HG03565 (cell line): ENCODE results near the gene CDX2.
"Not testable (repeated sequence)": the region's sequence is repeated elsewhere in the genome, so short reads cannot be mapped to it uniquely, and the experiment has no call there.

ENCODE experiments used
- ATAC-seq: cut with Tn5 transposase; IDR thresholded peaks from one replicate; pipeline ENCODE4 v1.9.1; 2021; ENCODE audit warnings: mild to moderate bottlenecking, moderate library complexity; ENCODE audit not compliant: unreplicated experiment

Gene CDX2

DNA sequence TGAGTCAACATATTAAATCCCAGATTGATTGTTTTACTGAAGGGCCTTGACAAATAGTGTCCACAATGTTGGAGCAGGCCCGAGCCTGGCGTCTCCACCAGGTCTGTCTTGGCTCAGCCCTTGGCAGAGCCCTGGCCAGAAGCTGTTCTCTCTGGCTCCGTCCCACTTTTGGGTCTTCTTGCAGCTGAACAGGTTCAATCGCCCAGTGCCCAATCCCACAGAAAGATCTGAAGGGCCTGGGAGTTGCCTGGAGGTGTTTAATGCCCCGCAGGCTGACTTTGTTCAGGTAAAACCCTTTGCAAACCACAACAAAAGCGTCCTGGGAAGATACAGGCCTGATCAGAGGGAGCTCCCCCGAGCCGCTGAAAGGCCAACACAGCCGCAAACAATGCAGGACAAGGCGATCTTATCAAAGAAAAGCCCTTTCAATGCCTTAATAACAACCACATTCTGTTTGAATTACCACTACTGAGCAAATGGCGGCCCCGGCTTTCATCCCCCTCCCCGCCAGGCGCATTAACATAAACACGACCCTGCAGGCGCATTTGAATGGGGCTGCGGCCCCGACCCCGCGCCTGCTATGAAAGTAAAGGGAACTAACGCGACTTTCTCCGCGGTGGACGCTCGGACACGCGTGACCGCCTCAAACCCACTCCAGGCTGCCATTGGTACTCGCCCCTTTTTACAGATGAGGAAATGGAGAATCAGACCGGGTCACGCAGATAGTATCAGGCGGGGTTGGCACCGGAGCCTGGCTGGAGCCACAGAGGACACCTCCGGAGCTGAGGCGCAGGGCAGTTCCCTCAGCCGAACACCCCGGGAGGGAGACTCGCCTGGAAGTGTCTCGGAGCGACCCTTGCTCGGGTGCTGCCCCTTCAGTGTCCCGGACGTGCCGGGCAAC is 3.1 kb downstream of the CDX2 start:
- no peak for ATAC-seq

DNA sequence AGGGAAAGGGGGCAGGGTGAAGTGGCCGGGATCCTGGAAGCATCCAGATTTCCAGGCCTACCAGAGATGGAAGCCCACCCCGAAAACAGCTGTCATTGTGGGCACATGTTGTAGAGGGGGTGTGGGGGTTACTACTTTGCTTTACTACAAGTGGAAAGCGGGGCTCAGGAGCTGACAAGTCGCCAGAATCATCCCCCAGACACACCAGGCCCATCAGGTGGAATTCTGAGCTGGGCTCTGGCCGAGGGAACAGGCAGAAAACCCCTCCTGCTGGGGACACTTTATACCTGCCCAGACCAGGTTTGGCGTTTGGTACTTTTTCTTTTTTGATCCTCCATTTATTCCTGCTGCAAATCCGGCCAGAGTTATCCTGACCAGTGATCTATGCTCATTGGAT is 3.8 kb downstream of the CDX2 start:
- ATAC-seq = no peak

DNA sequence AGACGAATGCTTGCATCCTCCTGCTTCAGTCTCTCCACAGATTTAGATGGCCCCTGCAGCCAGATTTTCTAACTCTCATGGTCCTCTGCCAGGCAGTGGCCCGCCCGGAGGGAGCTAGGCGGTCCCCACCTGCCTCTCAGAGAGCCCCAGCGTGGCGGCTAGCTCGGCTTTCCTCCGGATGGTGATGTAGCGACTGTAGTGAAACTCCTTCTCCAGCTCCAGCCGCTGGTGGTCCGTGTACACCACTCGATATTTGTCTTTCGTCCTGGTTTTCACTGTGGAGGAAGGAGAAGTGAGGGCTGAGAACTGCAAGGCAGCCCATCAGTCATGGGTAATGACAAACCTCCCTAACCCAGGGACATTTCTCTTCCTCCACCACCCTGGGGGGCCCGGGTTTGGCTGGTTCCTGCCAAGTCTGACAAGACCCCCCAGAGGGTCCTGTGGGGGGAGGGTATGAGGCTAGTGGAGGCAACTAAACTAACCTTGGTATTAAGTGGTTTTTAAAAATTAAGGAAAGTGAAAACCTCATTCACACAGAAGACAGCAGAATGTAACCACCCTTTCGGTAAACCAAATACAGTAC is 4.3 kb downstream of the CDX2 start:
- no peak for ATAC-seq

DNA sequence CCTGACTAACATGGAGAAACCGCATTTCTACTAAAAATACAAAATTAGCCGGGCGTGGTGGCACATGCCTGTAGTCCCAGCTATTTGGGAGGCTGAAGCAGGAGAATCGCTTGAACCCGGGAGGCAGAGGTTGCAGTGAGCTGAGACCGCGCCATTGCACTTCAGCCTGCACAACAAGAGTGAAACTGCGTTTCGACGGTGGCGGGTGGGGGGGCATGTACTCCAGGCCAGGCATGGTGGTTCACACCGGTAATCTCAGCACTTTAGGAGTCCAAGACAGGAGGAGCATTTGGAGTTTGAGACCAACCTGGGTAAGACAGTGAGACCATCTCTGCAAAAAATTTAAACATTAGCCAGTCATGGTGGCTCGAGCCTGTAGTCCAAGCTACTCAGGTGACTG is 4.9 kb downstream of the CDX2 start:
- not testable (repeated sequence) for ATAC-seq

DNA sequence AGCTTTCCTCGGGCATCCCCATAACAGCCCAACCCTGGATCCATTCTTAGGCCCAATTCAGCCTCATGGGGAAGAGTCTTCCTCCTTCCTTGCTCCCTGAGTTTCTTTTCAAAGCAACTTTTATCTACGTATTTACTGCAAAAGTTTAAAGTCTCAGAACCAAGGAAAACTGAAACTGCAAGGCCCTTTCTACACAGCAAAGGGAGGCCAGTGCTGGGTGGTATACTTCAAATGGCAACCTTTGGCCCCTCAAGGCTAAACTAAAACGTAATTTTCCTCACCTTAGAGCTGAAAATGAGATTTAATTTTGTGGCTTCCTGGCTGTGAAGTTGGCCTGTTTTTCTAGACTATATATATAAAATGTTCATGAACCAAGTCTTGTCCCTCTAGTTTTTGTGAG is 5.6 kb downstream of the CDX2 start:
- ATAC-seq = no peak

DNA sequence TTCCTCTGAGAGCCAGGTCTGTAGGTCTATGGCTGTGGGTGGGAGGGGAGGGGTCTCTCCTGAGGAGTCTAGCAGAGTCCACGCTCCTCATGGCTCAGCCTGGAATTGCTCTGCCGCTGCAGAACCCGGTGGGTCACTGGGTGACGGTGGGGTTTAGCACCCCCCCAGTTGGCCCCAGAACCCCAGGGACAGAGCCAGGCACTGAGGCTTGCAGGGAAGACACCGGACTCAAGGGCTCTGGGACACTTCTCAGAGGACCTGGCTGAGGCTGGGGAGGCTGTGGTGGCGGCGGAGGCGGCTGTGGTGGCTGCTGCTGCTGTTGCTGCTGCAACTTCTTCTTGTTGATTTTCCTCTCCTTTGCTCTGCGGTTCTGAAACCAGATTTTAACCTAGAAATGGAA is 6.1 kb downstream of the CDX2 start:
- no peak for ATAC-seq

DNA sequence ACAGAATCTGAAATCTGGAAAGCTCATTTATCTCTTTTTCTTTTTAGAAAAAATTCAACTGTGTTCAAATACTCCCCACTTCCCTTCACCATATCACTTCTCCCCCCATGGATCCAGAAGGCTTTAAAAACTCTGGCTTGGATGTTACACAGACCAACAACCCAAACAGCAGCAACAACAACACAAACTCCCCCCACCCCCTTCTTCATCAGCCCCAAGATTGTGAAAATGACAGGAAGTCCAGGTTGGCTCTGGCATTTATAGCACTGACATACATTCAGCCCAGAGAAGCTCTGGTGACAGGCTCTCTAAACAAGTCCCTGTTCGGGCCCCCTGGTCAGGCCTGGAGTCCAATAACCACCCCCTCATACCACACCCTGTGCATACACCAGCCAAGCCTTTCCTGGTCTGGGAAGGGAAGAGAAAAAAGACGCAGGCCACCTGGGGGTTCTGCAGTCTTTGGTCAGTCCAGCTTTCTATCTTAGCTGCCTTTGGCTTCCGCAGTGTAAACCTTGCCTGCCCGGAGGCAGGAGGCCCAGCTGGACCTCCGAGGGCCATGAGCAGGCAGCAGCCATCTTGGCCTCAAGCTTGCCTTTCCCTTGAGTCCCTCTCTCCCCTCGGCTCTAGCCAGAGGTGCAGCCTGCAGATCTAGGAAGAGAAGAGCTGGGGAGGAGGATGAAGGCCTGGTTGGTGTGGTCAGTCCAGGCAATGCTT is 6.8 kb downstream of the CDX2 start:
- ATAC-seq = no peak

DNA sequence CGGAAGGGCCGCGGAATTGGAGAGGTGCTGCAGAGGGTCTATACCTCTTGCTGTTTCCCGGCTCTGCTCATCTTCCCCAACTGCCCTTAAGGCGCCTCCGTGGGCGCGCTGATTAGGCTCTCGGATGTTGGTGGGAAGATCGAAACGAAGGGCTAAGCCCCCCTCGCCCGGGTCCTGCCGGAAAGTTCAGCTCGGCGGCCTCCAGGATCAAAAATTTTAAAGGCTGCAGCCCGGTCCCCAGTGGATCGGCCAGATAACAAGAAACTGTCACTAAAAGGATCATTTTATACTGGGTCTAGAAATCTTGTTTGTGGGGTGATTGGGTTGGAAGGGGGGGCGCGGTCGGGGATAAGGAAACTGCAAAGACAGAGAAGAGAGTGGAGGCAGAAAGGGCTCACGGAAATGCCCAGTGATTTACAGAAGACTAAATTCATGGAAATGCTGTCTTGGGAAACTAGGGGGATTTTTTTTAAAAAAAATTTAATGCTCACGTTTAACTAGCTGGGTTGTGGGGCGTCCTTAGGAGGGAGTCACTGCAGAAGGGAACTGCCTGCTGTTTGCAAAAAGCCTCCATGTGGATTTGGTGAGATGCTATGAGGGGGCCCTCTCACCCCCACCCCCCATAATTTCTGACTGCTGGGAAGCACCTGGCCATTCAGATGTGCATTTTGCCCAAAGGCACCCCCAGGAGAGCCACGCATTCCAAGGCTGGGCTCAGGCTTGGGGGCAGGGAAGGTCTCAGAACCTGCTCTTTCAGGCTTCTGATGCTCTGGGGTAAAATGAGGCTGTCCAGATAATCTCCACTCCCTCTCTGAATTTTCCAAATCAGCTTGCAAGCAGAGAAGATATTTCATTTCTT is 7.7 kb downstream of the CDX2 start:
- no peak for ATAC-seq

DNA sequence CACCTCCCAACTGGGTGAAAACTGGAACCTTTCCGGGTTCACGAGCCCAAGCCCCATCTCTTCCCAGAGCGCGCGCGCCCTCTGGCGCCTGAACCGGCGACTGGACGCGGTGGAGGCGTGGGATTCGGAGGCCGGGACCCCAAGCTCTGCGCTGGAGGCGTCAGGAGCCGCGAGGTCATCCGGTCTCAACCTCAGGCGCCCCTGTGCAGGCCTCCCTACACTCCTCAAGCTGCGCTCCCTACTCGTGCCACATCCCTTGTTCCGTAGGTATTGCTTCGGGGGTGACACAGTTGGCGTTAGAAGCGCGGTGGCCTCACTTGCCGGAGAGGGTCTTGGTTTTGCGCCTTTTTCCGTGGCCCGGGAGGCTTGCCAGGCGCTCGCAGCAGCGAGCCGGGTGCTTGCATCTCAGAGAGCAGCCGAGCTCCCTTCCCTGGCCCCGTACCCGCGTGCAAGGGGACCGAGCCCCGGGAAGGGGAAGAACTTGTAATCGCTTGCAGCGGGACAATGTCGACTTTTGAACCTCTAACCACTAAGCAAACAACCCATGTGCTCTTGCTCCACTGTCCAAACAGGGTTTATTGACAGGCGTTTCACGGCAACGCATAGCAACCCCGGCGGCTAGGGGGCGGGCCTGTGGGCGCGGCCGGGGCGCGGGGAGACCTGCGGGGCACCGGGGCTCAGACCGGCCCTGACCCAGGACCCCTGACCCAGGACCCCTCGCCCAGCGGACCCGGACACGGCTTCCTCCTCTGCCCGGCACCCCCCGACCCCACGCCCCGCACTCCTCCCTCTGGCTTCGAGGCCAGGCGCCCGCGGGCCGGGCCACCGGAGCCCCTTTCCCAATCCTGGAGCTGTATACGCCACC is 8.5 kb downstream of the CDX2 start:
- no peak for ATAC-seq

DNA sequence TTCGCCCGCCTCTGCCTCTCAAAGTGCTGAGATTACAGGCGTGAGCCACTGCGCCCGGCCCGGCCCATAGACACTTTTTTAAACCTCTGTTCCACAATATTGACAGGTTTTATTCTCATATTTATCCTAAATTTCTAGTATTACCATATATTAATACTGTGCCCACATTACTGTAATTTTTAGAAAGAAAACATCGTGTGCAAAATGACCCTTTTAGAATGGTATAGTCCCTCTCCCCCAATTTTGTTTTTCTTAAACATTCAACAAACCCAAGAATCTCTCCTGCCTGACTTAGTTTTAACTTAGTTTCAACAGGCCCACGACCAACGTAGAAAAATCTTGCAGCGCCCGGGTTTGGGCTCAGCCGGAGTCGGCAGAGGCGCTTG is 9.1 kb downstream of the CDX2 start:
- ATAC-seq = no peak

DNA sequence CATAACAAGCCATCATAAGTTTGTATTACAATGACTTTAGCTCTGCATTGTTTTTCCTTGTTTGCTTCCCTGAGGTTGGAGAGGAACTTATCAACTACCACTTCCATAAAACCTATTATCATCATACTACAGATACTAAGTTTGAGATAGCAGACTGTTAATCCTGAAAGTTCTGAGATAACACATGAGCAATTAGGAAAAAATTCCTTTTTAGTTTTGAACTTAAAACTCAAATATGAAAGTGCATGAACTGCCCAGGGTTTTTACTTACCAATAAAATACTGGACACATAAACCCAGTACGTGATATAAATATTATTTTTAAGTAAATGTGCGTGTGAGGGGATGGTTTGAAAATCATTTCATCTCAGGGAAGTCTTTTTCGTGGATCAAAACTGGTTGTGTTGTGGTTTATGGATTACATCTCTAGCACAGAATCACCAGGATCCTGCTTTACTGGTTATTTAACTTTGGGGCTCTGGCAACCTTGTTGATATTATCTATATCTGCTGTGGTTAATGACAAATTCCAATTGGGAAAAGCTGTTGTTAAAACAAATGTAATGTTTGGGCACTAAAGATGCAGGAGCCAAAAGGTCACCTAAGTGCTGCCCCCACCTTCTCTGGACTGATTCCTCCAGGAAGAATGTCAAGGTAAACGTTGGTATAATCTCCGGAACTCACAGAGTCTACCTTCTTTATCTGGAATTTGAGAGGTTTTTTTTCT is 12.4 kb downstream of the CDX2 start:
- no peak for ATAC-seq

DNA sequence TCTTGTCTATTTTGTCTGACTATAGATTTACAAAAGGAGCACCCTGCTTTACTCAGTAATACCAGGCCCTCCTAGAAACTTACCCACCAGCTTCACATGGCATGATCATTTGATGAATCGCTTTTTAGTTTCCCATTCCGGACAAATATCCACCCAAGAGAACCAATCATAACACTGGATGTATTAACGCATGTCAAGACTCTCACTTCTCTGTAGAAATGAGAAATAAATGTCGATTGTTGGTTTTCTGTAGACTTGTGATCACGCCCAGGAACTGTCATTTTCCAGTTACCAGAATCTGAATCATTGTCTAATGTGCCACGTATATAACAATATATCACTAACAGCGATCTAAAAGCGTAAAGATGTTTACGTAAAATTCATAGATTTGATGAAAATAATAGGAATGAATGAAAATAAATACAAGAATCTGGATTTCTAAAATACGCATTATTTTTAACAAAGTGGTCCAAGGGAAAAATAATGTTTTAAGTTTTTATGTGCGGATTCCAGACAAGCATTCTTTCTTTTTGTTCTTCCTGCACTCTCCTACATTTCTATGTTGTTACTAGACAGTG is 14.0 kb downstream of the CDX2 start:
- ATAC-seq = no peak

DNA sequence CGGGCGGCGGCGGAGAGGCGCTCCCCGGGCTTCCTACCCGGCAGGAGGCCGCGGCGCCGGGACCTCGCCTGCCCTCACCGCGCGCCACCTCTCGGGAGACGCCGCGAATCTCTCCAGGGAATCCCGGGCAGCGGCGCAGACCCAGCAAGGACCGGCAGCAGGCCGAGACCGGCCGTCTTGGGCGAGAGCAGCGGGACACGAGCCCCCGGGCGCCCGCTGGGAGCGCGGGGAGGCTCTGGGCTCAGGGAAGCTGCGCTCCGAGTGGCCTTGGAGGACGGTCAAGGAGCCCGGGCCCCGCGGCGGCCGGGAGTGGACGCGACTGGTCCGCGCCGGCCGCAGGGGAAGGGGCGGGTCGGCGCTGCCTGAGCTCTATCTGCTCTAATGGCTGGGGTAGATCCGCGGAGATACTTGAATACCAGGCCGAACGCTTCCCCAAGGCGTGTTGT is 14.7 kb downstream of the CDX2 start:
- no peak for ATAC-seq

DNA sequence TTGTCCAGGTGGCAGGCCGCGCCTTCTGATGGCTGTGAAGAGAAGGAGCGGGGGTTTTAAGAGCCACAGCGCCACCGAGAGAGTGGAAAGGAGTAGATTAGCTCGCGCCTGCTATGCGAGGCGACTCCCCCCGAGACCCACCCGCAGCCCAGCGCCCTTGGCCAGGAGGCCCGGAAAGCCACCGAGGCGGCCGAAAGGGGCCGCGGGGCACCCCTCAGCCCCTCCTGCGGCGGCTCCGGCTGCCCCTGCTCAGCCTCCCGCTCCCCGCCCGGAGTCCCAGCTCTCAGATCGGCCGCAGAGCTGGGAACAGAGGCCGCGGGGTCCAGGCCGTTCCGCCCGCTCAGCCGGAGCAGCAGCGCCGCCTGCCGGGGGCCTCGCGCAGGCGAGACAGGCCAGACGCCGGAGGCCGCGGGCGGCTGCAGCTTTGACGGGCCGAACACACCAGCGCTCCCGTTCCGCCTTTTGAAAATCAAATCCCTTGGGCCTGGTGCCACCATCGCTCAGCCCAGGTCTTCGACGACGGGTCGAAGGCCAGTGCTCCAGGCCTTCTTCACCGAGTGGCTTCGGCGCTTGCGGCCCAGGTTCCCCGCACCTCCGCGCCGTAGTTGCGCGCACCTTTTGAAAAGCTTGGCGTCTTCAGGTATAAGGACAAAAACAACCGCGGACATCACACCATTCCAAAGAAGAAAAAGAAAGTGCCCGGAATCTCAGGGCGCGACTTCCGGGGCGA is 15.3 kb downstream of the CDX2 start:
- peak; percentile 81 for ATAC-seq

DNA sequence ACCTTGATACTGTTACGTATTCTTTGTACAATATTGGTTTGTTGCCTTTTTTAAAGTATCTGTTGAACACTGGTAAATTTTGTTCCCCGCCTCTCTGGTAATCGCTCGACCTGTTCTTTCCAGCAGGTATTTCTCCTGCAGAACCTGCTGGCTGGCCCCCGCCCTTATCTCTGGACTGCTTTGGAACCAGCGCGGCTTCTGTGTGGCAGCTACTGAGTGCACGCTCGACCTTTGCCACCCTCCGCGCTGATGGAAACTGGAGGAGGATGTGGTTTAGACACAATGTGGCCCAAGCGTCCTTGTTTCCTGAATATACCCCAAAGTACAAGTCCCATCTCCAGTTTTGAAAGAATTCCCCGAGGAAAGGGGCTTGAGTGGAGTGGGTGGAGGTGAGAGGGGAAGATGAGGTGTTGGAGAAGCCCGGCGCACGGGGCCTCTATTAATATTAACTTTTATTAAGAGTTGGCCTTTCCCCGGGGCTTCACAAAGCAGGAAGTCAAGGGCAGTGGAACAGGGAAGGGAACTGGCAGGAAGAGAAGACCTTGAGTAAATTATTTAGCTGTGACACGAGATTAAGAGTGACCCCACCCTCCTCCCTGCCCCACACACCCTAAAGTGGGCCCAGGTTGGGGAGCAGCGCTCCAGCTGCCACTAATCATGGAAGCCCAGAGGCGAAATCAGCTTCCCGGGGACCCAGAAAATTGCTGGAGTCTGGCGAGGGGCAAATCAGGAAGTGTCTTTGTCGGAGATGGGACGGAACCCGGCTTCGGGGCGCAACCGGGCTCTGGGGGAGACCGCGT is 16.0 kb downstream of the CDX2 start:
- ATAC-seq = no peak

DNA sequence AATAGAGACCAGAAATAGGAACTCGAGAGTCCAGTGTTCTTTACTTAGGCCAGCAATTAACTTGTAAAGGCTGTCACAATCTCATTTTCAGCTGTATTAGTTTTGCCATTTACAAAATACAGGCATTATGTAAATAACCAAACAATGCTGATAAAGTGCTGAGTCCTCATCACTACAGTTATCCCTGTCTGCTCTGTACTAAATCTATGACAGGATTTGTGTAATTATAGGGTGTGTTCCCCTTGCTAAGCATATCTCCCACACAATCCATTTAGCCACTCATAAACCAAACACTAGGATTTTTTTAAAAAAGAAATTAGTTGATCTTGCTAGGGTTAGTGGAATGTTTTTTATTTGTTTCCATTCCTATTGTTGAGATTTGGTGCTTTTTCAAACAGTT is 26.1 kb downstream of the CDX2 start:
- no peak for ATAC-seq

DNA sequence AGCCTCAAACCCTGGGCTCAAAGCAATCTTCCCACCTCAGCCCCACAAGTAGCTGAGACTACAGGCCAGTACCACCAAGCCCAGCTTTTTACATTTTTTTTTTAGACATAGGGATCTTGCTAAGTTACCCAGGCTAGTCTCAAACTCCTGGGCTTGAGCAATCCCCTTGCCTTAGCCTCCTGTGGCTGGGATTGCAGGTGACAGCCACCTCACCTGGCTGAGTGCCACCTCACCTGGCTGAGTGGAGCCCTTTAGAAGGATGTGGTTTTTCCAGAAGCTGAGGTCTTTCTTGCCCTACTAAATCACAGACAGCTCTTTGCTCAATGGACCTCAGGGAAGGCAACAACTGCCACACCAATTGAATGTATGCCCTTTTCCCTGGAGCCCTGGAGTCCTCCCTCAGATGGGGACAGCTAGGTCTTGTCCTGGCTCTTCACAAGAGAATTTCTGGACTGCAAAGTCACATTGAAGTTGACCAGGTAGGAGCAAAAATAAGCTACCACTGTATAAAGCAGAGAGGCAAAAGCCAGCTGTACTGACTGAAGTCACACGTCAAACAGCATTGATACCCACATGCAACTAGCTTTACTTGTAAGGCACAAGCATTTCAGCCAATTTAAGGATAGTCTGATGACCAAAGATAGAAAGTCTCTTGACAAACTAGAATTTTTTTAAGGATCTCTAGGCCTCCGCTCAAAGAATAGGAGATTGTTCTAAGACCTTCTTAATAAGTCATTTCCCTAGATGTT is 35.4 kb downstream of the CDX2 start:
- no peak for ATAC-seq
